AG08395 (cell line): ENCODE data around the gene SERPINB12.

Source experiments
- DNase-seq: peaks from one replicate; pipeline ENCODE4 v3.0.0; 2012; ENCODE audit warnings: mixed read lengths, low spot score

The SERPINB12 gene

DNA sequence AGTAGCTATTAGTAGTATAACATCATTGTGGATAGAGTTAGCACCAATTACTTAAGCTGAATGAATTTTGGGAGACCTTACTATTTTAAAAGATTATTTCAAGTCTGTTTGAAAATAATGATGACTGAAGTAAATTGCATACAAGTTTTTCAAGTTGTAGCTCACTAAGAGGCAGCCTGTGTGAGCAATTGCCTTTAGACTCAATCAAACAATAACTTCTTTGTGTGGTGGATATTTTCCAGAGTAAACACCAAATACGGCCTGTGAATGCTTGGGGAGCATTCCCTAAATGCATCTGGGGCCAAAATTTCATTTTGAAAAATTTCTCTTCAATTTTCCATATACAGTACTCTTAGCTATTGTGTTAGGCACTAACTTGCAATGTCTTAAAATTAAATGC, 7.9 kb downstream of the SERPINB12 start:
- no peak for DNase-seq

DNA sequence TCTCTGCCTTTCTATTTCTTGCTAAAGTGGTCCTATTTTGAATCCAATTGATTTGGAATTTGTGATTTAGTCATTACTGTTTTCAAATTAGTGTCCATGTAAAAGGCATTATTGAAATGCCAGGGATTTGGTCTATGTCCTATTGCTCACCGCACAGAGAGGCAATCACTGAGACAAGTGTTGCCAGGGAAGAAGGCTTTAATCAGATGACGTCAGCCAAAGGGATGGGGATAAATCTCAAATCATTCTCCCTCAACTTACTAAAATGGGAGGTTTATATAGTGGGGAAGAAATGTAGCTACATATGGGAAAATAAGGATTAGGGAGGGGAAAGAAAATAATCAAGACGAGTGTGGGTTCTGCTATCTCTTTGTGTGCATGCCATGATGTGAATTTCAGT, 9.6 kb downstream of the SERPINB12 start:
- DNase-seq, result no peak

DNA sequence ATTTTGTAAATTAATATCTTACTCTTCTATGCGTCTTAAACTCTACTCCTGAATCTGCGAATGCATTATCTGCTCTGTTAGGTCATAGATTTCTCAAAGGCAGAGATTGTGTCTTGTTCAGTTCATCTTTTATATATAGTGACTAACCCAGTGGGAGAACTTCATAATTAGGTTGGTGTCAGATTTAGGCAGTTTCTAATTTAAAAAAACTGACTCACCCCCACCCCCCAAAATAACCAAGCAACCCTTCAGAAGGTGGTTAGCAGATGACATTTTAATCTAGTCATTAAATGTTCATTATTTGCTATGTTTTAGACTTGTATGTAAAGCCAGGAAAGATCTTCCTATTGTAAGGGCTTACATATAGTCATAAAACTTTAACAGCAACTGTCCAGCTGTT, 10.4 kb downstream of the SERPINB12 start:
- DNase-seq, result no peak

DNA sequence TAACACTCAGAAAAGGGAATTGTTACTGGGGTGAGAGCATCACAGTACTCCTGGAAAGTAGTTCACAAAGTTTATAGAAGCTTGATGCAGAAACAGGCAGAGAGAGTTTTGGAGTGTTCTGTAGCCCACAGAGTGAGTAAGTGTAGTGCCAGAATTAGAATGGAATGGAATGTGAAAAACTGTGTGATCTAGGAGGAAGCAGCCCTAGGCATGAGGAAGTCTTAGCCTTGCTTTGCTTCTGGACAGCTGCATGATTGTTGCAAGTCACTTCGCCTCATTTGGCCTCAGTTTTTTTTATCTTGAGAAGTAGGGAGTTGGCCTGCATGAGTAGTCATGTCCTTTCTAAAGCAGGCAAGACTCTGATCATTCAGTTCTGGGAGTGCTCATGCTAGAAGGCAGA, 10.9 kb downstream of the SERPINB12 start:
- DNase-seq, result peak; percentile 91

DNA sequence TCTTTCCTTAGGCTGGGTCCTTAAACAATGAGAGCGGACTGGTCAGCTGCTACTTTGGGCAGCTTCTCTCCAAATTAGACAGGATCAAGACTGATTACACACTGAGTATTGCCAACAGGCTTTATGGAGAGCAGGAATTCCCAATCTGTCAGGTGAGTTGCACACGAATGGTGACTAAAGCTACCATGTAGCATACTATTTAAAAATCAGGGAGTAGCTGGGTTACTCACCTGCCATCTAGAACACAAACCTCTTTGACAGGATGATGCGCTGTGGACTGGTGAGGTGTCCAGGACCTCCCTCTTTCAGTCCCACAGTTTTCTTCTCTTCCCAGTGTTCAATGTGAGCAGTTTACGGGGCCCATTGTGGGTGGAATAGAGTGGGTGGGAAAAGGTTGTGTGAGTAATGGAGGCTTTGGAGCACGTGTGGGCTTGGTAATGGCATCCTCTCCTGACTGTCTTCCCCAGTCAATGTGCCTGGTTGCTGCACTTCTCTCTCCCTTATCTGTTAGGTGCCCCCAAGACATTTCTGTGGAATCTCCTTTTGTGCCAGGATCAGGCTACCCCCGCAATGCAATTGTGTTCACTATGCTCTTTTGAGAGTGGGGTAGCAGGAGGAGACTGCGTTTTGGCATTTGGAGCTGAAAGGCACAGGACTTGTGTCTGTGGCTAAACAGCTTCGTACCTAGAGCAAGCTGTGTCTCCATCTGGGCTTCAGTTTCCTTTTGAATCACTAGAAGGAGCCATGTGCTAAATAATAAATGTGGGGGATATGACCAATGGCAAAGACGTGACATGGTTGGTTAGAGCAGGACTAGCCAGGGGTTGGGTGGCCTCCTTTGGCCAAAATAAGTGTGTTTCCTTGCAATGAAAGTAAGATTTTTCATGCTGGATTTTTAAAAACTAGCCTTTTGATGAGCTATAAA, 17.7 kb downstream of the SERPINB12 start:
- DNase-seq, result no peak

DNA sequence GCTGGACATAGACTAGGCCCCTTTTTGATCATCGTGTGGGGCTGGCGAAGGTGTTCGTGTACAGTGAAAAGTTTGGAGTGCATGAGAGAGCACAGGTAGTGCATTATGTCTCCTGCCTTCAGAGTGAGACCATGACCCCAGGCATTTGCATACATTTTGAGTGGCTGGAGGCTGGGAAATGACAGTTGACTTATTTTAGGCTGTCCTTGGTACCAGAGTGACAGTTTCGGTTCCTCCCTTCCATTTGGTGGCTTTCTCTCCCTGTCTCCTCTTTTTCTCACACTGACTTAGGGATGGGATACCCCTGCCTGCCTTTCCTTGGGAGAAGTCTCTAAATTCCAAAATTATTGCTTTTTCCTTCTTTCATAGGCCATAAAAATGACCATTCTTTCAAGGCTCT, 20.1 kb downstream of the SERPINB12 start:
- DNase-seq, result no peak

DNA sequence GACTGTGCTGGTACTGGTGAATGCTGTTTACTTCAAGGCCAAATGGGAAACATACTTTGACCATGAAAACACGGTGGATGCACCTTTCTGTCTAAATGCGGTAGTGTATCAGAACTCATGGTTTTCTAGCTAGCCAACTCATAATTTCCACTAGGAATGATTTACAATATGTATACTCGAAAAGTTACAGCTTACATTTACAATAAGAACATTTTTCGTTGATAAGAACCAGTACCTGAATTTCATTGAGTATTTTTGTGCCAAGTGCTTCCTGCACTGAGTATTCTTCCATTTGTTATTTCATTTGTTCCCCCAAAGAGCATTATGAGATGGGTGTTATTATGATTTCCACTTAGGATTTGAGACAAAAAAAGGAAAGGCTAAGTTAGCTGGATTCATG, 21.9 kb downstream of the SERPINB12 start:
- no peak for DNase-seq

DNA sequence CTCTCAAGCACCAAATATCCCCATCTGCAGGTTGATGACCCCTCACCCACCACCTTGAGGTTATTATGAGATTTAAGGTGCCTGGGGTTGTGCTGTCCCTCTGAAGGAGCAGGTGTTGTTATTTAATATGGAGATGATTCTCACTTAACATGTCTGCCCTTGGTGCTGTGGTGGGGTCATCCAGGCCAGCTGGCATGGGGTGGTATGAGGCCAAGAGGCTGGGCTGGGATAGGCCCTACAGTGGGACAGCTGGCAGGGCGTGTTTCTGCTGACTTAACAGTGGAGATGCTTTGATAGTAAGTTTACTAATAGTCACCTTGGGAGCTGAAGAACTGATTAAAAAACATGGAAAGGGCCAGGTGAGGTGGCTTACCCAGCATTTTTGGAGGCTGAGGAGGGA, 22.4 kb downstream of the SERPINB12 start:
- no peak for DNase-seq

DNA sequence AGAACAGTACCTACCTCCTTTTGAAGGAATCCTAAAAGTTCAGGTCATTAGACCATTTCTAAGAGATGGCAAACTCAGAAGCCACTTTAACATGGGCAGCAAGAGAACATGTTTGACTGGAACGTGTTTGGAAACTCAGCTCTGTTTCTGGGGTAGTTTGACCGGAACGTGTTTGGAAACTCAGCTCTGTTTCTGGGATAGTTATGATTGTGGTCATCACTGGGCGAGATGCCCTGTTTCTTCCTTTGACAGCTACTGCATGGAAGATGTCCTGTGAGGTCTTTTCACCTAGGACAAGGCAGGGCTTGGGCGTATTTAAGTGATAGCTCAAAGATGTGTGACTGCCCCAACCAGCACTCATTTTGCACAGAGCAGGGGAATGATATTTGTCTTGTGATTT, 25.1 kb downstream of the SERPINB12 start:
- peak; percentile 25 for DNase-seq

DNA sequence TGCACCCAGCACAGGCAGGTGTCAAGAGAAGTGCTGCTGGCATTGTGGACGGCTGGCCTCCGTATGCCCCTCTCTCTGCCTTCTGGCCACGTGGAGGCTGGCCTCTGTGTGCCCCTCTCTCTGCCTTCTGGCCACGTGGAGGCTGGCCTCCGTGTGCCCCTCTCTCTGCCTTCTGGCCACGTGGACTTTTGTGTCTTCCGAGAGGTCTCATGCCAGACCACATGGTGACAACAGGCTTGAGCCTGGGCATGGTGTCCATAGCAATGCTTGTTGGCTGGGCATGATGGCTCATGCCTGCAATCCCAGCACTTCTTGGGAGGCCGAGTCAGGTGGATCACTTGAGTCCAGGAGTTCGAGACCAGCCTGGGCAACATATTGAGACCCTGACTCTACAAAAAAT, 25.7 kb downstream of the SERPINB12 start:
- DNase-seq, result no peak

DNA sequence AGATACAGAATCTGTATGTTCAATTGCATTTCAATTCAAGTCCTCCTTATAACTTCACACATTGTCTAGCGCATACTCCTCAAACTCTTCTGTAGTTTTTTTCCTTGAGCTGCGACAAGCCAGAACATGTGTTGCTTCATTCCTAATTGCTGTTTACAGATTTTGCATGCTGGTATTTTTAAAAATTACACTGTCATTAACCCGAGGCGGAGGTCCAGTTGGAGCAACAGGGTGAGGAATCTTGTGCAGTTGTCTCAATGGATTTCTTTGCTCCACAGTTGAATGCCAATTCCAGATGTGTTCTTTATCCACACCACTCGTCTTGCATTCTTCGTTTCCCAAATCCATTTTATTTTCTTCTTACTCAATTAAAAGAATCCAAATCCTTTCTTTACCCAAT, 28.6 kb downstream of the SERPINB12 start:
- peak; percentile 9 for DNase-seq

DNA sequence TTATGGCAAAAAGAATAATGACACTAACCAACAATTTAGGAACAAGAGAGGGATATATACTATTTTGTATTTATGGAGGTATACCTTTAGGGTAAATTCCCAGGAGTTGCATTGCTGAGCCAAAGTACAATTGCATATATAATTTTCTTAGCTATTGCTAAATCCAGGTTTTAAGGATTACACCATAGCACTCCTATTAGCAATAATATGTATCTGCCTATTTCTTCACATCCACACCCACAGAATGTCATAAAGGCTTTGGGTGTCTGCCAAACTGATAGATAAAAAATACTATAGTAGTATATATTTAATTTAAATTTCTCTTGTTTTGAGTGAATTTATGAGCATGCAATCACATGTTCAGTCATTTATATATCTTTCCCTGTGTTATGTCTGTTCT, 33.5 kb downstream of the SERPINB12 start:
- no peak for DNase-seq

DNA sequence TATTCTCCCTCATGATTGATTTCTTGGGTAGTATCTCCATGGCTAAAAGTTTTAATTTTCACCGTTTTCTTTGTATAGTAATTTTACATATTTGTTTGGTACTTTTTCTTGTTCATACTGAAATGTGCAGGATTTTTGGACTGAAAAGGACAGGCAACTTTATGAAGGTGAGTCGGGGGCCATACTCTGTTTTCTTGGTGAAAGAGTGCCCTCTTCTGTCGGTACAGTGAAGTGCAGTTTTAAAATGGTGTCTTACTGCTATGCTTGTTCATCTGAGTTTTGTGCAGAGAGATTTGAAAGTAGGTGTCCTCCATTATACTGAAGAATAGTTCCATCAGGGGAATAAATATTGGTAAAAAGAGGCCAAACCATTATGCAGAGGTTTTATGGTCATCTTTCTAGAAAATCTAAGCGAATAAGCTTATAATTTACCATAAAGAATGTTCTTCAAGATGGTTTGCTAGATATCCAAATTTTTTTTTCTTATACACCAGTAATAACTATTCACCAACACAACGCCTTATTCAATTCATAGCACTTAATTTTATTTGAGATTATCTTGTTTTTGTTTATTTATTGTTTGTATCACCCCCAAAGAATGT, 36.3 kb downstream of the SERPINB12 start:
- peak; percentile 29 for DNase-seq

DNA sequence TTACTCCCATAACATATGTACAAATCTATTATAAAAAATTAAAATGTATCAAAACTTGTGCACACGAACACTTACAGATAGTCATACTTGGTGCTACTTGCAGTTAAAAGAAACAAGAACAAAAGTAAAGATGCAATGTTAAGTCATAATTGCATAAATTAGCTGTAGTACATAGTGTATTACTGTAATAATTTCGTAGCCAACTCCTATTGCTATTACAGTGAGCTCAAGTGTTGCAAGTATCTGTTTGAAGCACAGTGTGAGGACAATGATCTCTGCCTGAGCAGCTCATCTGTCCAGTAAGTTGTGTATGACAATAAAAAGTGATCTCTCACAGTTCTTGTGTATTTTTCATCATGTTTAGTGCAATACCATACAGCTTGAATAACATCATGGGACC, 37.4 kb downstream of the SERPINB12 start:
- DNase-seq, result no peak

DNA sequence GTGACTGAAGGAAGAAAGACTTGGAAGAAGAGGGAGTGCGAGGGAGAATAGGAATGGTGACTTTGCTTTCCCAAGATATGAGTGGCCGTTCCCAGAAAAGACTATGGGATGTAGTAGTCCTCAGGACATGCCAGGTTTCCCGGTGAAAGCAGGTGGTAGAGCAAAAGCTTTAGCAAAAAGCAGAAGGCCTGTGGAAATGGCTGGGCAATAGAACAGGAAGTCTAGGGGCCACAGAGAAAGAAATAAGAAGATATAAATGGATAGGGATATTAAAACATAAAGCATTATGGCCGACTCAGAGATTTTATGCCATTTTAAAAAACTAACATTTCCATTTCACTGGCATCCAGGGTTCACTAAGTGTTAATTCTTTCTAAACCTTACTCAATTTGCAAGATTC, 43.8 kb downstream of the SERPINB12 start:
- no peak for DNase-seq

DNA sequence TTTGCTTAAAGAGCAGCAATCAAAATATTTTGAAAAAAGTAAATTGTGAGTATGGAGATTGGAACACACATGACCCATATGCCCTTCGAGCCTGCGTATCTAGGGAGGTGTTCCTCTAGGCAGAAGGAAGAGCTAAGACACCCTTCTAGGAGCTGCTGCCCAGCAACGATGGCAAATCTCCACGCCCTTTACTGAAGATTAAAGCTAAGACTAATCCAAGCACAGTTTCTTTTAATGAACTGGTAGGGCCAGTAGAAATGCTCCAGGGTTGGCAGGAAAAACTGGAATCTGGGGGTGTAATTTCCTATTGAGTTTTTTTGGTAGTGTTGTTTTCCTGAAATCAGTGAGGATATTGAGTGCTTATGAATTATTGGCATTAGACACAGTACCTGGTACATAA, 44.3 kb downstream of the SERPINB12 start:
- no peak for DNase-seq

DNA sequence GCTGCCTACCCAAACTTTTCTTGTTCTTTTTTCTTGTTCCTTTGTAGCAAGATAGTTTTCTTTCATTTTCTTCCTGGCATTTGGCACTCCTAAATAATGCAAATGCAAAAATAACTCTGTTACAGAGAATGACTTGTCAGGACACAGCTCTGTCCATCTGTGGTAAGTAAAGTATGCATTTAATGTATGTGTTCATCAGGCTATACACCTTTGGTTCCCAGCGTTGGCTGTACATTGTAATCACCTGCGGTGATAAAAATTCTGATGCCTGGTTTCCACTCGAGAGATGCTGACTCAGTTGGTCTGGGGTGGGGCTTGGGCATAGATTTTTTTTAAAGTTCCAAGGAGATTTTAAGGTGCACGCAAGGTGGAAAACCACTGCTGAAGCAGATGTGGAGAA, 44.8 kb downstream of the SERPINB12 start, which contains the start of gene SERPINB13:
Gene SERPINB13 (plus strand): TSS at position 378 of the 400 bp plus-strand sequence. CDS start 1,325 bp downstream, outside the sequence.
- no peak for DNase-seq

DNA sequence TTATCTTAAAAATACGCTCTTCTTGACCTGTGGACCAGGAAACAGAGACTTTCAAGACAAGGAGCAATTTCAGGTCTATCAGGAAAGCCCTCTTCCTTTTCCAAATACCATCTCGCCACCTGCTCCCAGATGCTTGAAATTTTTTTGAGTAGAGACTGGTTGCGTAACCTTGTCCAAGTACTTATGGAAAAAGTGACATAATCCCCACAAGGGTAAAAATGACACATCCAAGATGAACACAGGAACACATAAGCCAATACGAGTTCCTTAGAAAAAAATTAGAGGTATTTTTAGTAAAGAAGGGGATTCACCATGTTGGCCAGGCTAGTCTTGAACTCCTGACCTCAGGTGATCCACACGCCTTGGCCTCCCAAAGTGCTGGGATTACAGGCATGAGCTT, 46.7 kb downstream of the SERPINB12 start:
- DNase-seq, result no peak

DNA sequence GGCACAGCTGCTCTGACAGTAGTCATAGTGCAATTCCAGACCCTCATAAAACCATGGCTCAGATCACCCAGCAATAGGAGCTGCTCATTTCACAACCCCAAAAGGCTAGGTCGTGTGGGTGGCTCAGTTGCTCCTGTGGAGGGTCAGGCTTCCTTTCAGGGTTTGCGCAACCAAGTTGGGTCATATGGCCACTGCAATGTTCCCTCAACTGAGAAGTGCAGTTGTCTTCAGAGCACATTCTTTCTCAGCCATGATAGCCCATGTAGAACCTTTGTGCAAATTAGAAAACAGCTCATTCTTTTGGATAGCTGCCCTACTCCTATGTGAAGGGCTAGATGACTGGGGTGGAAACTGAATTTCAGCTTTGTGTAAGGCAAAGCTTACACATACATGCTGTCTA, 48.2 kb downstream of the SERPINB12 start:
- DNase-seq, result no peak

DNA sequence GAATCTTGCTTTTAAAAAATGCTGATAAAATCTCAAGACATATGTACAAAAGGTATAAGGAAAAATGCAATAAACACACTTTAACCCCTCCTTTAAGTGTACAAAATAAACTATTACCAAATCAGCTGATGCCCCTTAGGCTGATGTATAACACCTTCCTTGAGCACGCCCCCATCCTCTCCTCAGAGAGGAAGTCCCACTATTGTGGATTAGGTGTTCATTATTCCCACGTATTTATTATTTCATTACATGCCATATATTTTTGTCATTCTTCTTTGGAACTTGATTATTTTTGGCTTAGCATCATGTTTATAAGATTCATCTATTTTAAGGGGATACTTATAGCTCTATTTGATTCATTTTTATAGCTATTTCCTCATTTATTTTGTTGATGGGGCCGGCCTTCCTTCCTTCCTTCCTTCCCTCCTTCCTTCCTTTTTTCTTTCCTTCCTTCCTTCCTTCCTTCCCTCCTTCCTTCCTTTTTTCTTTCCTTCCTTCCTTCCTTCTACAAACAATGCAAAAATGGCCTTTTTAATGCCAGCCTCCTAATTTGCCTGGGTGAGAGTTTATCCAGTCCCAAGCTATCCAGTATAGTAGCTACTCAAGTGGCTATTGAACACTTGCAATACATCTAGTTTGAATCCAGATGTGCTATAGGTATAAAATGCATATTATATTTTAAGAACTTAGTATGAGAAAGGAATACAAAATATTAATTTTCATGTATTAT, 49.0 kb downstream of the SERPINB12 start:
- DNase-seq, result no peak

DNA sequence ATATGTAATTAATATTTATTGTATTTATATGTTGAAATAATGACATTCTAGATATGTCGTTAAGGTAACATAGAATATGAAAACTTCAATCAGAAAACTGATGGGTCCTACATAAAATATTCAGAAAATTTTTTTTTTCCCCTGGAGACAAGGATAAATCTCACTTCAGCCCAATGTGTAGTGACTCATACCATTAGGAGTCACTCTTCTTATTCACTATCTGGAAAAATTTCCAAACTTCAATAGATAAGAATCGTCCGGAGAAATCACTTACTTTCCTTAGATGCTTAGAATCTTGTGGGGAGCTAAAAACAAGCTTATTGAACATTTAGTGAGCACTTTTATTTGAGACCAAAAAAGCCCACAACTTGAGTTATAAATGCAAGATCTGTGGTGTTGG, 49.6 kb downstream of the SERPINB12 start:
- DNase-seq, result no peak

DNA sequence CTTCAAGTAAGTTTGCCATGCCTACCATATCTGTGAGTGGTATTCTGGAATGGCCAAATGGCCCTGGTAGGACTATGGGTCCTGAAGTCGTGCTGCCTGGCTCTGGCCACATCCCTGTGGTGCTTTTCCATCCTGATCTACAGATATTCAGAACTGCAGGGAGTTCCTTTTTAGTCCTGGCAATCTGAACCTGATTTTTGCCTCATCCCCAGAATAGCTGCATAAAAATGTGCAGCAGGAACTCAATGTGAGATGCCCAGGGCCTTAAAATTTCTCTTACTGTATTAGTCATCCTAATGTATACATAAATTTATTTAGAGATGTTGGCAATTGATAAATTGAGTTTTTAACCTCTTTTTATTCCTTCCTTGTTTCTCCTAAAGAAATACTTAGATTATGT, 50.3 kb downstream of the SERPINB12 start:
- DNase-seq, result no peak

DNA sequence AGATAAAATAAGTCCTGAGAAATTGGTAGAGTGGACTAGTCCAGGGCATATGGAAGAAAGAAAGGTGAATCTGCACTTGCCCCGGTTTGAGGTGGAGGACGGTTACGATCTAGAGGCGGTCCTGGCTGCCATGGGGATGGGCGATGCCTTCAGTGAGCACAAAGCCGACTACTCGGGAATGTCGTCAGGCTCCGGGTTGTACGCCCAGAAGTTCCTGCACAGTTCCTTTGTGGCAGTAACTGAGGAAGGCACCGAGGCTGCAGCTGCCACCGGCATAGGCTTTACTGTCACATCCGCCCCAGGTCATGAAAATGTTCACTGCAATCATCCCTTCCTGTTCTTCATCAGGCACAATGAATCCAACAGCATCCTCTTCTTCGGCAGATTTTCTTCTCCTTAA, 54.8 kb downstream of the SERPINB12 start:
- no peak for DNase-seq
